ENCODE results near the gene PREX1.

Gene PREX1

DNA sequence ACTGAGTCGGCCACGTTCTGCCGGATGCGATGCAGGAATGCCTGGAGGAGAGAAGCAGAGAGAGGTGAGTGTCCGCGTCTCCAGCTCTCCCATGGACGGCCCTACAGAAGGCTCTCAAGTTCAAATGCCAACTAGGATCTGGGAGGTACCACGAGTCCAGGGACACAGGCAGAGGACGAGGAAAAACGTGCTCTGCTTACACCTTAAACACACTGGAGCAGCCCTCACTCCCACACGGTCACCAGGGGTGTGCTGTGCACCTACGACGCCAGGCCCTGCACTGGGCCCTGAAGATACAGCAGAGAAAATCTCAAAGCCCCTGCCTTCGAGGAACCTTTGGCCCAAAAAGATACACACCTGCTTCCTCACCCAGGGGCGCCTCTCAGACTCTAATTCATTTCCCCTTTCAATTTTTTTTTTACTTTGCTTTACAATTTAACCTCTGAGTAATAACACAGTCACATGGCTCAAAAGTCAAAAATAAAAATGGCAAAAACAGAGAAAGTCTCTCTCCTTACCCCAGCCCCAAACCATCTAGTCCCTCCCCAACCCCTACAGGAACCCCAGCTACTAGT lies 79.9 kb downstream of the PREX1 start:
- no peak for DNase-seq

DNA sequence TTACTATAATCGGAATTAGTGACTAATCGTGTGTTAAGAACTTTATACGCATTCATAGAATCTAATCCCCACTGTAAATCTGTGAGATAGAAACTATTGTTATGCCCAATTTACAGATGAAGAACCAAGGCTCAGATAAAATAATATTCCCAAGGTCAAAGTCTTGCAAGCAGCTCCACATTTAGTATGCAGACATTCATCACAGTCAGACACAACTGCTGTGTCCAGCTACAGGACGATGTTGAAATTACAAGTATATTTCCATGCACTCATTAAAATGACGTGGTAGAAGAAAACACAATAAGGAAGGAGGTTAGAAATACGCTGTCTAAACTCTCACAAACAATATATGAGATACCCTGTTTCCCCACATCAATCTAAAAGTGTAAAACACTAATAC lies 82.5 kb downstream of the PREX1 start:
- DNase-seq = no peak

DNA sequence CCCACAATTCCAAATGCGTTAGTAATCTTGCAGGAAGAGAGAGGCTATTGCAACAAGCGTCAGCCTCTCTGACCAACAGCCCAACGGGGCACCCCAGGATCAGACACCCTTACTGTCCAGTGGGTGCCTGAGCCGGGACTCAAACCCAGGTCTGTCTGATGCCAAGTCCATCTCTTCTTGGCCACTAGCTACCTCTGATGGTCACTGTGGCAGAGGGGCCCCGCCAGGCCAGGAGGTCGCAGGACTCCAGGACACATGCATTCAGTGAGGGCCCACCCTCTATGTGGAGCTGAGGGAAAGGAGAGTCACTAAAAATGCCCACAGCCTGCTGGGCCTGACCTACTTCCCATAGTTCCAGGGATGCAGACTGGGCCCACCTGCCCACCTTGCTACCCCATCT lies 83.3 kb downstream of the PREX1 start:
- DNase-seq = no peak

DNA sequence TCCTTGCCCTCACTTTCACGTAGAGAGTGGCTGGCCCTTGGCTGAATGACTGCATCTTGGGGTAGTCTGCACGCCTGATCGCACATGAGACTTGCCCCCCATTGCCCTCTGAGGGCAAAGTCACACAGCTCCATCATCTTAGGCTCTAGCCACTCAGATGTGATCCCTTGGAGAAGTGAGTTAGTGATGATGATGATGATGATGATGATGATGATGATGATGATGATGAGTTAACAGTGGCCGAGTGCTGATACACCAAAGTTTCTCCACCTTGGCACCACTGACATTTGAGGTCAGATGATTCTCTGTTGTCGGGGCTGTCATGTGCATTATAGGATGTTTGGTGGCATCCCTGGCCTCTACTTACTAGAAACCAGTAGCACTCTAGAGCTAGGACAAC lies 84.0 kb downstream of the PREX1 start:
- DNase-seq = no peak

DNA sequence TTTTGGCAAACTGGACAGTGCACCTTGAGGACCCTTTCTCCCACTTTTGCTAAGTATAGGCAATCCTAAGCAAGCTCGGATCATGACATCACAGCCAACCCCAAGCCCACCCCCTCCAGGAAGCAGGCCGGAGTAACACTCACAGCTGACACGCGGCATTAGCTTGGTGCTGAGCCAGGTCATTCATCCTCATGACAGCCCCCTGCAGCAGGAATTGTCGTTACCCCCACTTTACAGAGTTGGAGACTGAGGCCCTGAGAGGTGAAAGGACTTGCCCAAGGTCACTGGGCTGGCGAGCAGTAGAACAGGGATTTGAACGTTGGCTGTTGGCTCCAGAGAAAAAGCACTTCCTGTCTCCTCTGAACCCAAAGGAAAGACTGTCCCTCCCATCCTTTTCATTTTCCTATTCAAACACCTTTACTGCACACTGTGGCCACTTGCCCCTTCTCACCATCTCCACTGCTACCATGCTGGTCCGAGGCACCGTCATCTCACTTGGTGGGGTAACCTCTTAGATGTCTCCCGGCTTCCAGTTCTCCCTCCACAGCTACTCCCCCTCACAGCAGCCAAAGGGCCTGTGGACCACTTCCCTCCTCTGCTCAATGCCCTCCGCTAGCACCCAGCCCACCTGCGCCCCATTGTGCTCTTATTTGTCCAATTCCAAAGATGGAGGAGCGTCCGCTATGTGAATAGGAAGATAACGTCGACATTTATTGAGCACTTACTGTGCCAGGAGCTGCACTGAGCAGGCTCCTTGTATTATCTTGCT lies 84.7 kb downstream of the PREX1 start:
- no peak for DNase-seq

DNA sequence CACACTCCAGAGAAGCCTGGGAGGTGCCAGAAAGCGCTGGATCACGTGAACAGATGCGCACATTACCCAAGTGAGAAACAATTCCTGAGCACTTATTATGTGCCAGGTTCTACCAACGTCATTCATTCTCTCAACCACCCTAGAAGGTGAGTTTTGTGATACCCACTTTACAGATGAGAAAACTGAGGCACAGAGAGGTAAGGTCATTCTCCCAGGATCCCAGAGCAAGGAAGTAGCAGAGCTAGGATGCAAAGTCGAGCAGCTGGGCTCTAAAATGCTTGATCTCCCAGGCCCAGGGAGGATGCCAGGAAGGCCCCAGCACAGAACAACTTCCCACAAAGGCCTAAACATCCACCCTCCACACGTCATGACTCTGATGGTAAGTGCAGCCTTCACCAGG lies 85.6 kb downstream of the PREX1 start:
- no peak for DNase-seq

DNA sequence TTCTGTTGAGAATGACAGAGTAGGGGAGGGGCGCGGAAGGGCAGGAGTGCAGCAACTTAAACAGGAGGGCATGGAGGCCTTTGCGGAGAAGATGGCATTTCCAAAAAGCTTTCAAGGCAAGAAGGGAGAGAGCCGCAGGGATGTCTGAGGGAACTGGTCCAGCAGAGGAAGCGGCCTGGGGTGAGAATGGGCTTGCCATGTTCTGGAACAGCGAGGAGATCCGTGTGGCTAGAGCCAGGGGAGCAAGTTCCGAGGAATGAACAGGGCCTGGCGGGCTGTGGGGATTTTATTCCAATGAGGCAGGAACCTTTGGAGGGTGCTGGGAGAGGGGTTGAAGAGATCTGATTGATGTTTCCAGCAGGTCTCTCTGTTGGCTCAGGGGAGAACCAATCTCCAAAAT lies 86.1 kb downstream of the PREX1 start:
- no peak for DNase-seq

DNA sequence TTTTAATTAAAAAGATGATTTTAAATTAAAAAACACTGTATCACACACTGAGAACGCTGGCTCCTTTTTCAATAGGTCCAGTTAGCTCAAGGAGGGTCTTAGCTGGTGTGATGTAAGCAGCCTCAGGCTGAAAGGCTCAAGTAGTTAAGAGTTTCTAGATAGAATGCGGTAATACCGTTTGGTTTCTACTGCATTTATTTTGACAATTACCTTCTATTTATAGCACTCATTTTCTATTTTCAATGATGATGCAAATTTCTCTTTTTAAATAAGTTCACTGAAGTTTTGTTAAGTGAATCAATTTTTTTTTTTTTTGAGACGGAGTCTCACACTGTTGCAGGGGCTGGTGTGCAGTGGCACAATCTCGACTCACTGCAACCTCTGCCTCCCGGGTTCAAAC lies 87.1 kb downstream of the PREX1 start:
- no peak for DNase-seq

DNA sequence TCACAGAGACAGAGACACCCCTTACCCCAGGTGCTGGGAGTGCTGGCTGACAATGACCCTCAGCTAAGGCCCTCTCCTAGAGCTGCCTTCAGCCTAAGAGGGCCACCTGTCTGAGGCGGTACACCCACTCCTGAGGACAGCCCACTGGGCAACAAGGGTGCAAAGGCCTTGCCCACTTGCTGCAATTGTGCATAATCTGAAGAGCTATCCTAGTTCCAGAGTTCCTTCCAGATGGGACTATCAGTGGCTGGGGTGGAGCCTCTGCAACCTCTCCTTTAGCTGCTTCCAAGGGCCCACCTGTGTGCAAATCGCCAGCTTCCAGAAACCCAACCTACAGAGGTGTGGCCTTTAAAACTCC lies 87.5 kb downstream of the PREX1 start:
- no peak for DNase-seq

DNA sequence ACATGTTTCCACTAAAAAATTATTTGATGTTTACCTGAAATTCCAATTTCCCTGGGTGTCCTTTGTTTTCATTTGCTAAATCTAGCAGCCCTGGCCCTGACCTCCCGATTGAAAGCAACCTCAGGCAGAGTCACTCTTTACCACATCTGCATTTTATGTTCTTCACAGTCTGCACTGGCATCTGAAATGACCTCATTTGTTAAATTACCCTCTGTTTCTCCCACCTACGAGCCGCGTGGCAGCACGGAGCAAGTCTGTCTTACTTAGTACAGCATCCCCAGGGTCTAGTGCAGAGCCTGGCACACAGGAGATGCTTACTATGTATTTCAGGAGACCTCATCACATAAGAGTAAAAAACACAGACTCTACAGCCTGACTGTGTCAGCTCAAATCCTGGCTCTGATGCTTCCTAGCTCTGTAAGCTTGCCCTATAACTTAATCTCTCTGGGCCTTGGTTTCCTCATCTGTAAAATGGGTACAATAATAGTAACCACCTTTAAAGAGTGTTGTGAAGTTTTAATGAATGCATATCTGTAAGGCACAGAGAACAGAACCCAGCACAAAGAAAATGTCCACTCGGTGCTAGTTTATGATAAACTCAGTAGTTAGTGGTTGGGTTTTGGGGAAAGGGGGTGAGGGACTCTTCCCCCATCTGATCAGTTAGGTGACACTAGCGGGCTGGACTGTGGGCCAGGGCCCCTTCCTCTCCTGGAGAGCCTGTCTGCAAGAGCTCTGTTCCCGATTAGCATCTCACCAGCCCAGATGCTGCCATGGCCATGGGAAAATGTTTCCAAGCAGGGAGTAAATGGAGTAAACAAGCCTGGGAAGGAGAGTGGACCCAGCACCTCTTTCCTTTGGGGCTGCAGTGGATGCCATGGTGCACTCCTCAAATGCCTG lies 88.2 kb downstream of the PREX1 start:
- no peak for DNase-seq

DNA sequence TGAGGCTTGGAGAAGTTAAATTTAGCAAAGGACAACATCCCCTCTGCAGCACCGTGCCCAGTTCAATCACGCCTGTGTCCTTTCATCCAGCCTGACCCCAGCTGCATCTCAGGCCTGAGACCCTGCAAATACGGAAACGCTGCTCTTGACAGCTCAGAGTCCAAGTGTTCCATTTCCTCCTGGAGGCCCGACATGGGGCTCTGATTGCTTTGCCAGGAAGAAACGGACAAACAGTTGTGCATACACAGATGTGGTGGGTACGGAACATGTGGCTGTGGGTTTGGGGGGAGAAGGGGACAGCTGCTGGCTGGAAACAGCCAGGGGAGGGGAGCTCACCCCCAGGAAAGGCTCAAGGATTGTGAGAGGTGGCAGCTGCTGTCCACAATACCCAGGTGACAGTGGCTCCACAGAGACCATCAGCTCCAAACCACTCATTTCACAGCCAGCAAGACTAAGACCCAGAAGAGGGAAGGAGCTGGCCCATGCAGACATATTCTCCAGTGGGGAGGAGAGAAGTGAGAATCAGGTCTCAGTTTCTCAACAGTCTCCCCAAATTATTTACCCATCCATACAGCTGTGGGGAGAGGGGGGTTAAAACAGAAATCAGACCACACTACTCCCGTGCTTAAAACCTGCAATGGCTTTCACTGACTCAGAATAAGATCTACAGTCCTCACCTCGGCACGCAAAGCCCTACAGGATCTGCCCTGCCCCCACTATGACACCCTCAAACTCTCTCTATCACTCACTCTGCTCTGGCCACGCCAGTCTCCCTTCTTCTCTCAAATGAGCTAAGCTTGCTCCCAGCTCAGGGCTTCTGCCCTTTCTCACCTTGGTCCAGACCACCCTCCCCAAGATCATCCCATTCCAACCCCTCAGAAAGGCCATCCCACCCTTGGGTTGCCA lies 89.1 kb downstream of the PREX1 start:
- no peak for DNase-seq

DNA sequence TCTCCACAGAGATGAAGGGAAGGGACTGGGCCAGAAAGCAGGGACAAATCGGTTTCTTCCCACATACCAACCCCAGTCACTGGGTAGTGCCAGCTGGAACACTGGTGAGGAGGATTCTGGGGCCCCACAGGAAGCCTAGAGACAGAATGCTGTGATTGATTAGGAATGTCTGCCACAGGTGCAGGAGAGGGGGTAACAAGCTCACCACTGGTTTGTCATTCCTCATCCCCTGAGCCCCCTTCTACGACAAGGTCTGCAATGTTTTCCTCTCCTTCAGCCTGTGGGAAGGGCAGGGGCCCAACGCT lies 89.8 kb downstream of the PREX1 start:
- no peak for DNase-seq

DNA sequence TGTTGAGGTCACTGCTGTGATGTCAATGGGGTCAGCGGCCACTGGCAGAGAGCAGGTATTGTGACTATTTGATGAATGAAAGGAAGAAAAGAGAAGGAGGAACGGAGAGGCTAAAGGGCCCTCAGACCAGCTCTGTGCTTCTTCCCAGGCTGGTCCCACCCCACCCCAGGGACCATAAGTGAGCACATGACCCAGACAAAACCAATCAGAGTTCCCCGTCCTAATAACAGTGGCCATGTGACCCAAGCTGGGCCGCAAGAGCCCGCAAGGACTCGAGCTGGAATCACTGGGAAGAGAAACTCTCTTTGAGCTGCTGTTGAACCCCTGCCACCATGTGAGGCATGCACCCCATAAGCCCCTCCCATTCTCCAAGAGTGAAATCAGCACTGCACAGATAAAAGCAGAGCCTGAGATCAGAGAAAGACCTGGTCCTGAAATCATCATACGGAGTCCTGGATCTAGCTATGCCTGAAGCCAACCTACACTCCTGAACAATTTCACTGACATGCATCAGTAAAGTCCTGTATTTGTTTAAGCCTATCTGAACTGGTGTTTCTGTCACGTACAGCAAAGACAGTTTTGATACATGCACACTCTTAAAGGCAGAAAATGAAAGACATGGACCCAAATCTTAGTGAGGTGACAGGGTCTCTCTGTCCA lies 90.2 kb downstream of the PREX1 start:
- DNase-seq = no peak

DNA sequence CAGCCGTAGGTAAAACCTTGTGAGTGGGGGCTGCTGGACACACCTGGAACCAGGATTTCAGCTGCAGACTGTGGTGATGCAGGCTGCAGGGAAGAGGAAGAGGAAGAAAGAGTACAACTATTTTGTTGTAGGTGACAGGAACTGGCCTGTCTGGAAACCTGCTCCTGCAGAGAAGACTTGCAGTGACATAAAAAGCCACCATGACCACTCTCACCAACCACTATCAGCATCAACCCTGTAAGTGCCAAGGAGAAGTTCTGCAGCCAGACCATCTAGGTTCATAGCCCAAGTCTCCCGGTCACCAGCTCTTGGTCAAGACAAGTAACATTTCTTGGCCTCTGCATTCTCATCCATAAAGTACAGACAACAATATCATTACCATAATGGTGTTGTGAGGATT lies 91.2 kb downstream of the PREX1 start:
- DNase-seq = no peak

DNA sequence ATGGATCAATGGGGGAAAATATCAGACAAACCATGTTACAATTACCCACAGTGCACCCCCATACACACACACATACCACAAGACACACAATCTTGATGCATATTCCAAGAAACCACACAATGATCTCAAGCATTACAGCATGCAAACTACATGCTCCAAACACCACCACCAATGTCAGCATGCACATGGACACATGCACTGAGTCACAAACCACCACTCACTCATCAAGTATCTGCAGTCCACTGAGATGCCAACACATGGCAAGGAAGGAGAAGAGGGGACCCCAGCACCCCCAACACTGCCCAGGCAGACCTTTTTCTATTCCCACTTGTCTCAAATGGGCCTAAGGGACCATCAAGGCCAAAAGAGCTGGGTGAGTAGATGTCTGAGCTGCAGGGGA lies 91.6 kb downstream of the PREX1 start:
- DNase-seq = no peak

DNA sequence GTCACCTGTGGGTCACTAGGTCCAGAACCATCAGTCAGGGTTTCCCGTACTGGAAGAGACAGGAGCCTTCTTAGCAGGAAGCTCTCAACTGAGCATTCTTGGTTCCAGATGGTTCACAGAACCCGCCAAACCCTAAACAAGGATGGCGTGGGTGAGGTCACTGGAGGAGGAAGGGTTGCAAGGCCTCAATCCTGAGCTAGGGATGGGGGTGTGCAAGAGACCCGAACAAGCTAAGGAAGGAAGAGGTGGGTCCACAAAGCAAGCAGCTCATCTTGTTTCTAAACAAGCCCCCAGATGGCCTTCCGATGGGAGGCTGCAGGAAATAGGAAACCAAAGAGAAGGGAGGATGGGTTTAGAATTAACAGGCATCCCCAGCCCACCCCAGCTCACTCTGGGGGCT lies 92.7 kb downstream of the PREX1 start:
- DNase-seq = no peak

DNA sequence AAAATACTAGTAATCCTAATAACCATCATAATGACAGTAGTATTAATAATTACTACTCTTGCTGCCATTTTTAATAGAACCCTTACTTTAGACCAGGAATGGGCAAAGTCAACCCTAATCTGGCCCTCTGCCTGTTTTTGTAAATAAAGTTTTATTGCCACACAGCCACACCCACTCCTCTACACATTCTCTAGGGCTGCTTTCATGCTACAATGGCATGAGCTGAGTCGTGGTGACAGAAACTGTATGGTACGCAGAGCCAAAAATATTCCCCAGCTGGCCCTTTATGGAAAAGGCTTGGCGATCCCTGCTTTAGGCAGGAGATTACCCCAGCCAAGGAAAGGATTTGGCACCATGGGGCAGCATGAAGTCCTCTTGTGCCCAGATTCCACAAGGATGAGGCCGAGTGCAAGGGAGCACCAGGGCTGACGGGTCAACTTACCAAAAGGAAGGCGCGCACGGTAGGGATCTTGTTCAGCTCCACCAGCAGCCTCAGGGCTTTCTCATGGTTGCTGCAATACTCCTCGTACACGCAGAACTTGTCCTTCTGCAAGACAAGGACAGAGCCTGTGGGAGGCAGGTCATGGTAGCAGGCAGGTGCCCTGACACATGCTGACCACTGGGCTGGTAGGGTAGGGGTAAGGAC lies 93.6 kb downstream of the PREX1 start:
- no peak for DNase-seq

DNA sequence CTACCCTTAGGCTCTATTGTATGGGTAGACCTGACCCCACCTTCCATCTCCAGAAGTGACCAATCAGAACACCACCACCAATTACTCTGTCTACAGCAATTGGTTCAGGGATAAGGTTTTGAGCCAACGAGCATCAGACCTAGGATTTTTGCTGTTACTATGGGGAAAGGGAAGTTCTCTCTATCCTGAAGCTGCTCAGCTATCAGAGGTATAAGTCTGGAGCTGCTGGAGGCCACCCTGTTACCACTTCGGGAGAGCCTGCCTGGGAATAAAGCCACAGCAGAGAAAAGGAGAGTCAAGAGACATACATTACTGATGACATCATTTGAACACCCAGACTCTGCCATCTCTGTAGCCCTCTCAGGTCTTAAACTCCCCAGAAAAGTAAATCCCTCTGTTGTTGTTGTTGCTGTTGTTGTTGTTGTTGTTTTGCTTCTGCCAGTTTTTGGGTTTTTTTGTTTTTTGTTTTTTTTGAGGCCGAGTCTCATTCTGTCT lies 94.5 kb downstream of the PREX1 start:
- no peak for DNase-seq

DNA sequence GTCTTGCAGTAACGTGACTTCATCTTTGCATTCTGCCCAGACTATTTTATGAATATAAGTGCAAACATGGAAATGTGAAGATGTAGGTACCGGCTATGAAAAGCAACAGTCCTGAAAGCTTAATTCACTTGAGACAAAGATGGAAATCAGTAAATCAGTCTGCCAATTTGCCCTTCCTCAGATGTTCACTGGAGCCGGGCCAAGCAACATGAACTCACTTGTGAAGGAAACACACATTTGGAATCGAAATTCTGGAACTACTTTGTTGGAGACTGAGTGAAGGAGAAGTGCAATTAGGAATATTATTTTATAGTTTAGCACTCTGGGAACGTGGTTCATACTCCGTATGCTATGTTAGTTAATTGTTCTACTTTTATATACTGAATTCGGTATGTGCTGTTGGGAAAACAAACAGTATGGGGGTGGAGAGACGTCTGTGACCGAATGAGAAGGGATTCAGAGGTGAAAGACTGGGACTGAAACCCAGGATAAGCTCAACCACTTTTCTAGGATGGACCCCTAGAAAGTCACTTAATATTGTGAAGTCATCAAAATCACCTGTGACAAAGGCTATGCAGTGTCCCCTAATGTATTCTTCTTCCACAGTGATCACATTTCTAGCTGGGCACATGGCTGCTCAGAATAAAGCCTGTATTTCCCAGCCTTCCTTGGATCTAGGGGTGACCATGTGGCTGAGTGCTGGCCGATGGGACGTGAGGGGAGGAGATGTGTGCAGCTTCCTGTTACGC lies 95.5 kb downstream of the PREX1 start:
- no peak for DNase-seq

DNA sequence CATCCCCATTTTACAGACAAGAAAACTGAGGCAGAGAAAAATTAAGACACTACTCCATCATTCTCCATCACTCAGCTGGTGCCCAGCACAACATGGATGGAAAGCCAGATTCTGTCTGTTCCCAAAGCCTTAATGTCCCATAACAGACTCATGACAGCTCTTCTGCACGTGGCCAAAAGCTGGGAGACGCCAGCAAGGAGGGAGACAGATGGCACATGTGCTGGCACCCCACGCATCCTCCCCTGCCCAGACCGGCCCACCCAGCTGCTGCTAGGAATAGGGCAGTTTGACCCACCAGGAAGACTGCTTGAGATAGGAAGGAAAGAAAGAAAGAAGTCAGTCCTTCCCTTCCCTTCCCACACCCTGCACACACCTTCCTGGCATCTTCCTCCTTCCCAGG lies 96.3 kb downstream of the PREX1 start:
- DNase-seq = peak; percentile 53

DNA sequence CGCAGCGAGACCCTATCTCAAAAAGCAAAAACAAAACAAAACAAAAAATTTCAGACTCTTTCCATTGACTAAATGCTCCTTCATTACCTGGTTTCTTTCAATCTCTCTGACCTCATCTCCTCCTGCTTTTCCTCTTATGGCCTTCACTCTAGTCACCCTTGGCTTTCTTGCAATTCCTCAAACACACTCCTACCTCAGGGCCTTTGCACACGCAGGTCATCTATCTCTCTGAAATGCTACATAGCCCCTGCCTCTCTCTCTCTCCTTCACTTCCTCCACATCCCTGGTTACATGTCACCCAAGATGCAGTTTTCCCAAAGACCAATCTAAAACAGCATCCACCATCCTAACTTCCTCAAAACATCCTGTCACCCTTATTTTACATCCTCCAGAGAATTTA lies 96.8 kb downstream of the PREX1 start:
- no peak for DNase-seq

Measured in NCI-H524 treated with DMSO at 0.1 percent for 48 hours (cell line).